Embryonic facial prominence (tissue), 1 donor: Measurements from ENCODE around the gene AGXT.
A peak's percentile ranks its signal among the peaks of the same experiment; 100 is the strongest.

ENCODE experiments used
- DNase-seq: peaks from one replicate; pipeline ENCODE4 v3.0.0-alpha.2; 2016; ENCODE audit errors: extremely low spot score

AGXT gene

DNA sequence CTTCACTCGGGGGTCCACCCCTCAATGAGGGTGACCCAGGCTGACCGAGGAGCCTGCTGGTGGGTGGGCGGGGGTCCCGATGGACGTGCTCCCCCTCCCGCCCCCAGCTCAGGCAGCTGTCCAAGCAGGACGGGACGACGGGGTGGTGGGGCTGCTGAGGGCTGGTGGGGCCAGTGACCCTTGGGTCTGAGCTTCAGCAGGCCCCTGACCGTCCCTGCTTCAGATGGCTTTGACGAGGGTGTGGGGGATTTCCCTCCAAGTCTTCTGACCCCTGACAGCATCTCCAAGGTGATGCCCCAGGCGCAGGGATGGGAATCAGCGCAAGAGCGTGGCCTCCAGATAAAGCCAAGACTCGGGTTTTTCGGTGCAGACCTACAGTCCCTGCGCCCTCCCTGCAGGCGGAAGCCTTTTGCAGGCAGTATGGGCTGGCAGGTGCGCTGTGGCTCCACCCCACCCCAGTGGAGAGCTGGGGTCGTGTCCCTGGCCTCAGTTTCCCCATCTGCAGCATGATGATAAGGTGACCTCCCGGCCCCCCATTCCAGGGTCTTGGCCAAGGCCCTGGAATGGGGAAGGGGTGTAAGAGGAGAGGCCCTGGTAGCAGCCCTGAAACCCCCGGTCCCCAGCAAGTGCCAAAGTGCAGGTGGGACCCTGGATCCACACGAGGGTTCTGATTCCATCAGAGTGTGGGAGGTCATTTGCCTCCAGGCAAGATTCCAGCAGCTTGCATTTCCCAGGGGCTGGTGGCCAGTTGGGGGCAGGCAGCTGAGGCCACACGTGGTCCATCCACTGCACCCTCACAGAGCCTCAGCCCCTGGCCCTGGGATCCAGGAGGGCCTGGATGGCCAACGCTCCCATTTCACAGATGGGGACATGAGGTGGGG lies 46.3 kb downstream of the AGXT start:
- DNase-seq: no peak

GRCh38 chr2:240915526-240916341 lies 47.1 kb downstream of the AGXT start:
- no peak for DNase-seq

GRCh38 chr2:240916571-240917008 lies 48.0 kb downstream of the AGXT start:
- DNase-seq: peak; percentile 34

DNA sequence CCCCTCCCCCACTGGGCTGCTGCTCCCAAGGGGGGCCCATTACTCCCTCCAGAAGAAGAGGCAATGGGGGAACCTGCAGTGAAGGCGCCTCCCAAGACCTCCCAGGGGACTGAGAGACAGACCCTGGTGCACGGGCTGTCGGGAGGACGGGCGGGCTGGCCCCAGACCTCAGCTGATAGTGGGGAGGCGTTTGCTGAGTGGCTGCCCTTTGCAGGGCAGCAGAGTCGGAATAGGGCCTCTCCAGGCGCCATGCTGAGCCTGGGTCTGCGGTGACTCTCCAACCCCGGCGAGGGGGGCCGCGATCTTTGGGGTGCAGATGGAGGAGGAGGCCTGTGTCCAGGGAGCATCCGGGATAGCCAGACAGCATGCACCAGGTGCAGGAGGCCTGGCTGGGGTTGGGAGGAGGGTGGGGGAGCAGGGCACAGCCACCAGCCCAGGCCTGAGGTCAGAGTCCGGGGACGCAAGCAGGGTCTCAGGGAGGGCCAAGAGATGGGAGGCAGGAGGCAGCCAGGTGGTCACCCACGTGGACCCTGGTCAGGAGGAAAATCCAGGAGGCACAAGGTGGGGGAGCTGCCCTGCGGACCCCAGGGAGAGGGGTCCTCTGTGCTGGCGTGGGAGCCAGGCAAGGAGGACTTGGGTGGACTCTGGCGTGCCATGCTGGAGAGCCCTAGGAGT lies 48.5 kb downstream of the AGXT start:
- no peak for DNase-seq

DNA sequence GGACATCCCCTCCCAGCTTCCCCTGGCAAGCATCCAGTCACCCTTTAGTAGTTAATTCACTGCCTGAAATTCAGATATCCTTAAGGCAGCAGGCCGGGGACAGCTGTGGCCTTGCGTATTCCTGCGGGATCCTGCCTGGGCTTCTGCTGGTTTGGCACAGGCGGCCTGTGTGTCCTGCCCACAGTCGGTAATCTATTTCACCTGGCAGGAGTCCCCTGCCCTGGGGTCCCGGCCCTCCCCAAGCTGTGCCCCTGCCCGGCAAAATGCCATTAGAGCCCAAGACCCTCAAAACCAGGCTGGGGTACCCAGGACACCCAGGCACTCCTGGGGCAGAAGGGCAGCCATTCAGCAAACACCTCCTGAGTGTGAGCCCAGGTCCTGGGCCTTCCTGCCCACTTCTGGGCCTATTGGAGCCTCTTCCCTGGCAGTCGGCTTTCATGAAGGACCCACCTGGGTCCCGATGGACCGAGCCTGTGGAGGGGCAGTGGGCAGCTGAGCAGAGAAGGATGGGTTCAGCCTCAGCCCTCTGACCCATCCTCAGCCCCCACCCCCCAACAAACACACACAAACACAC lies 49.1 kb downstream of the AGXT start:
- DNase-seq: no peak

- DNase-seq: no peak
Observed at GRCh38 chr2:240918258-240919091, 49.9 kb downstream of the AGXT start.

DNA sequence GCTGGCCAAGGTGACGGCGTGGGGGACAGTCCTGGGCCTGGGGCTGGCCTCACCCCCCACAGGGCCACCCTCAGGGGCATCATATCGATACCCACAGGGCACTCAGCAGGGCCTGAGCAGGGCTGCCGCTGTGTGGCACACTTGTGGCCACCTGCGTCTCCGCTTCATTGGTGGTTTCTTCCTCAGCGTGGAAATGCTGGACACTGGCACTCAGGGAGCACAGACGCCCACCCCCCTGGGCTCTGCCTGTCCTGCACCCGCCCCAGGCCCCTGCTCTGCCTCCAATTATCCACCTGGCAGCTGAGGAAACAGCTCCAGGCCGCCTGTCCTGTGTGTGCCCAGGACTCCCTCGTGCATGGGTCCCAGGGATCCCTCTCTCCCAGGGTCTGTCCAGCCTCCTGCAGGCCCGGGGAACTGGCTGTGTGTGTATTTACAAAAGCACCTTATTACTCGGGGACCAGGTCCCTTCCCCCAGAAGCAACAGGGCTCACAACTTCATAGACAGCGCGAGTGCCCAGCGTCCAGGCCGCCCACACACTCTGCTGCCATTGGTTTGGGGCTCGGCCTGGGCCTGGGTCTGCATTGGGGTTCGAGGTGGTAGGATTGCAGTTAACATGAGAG lies 50.6 kb downstream of the AGXT start:
- no peak for DNase-seq

DNA sequence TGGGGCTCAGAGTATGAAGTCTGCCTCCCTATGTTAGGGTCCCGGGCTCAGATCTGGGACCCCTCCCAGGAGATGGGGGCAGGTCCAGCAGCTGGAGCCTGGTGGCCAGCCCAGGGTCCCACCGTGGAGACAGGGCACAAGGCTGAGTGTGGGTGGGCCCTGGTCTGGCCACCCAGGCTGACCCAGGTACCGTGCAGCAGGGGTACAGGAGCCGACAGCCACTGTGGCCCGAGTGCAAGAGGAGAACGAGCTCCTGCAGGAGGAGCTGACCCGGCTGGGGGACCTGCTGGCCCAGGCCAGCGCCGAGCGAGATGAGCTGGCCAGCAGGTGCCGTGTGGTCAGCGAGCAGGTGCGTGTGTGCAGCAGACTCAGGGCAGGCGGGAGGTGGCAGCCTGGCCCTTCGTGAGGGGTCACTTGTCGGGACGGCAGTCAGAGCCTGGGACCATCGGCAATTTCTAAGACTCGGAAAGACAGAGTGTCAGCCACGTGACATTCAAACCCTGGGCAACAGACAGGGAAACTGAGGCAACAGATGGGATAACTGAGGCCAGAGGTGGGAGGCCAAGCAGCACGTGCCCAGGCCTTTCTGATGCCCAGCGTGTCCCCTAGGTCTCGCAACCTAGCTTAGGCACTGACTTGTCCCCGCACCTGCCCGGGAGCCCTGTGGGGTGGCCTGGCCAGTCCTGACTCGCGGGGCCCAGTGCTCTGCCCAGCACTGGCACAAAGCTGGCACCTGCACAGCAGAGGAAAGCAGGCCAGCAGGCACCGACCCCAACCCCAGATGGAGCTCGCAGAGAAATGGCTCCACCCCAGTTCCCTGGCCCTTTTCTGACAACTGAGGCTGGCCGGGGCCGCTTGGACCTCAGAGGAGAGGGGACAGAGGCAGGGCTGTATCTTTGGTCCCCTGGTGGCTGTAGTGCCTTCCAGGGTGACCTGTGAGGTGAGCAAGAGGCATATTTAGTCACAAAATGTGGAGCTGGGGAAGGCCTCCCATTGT lies 51.5 kb downstream of the AGXT start:
- DNase-seq: no peak

GRCh38 chr2:240920783-240921231 lies 52.2 kb downstream of the AGXT start:
- DNase-seq: no peak

GRCh38 chr2:240921311-240921994 lies 52.8 kb downstream of the AGXT start:
- no peak for DNase-seq

- DNase-seq: no peak
Observed at GRCh38 chr2:240921995-240922244, 53.3 kb downstream of the AGXT start.

DNA sequence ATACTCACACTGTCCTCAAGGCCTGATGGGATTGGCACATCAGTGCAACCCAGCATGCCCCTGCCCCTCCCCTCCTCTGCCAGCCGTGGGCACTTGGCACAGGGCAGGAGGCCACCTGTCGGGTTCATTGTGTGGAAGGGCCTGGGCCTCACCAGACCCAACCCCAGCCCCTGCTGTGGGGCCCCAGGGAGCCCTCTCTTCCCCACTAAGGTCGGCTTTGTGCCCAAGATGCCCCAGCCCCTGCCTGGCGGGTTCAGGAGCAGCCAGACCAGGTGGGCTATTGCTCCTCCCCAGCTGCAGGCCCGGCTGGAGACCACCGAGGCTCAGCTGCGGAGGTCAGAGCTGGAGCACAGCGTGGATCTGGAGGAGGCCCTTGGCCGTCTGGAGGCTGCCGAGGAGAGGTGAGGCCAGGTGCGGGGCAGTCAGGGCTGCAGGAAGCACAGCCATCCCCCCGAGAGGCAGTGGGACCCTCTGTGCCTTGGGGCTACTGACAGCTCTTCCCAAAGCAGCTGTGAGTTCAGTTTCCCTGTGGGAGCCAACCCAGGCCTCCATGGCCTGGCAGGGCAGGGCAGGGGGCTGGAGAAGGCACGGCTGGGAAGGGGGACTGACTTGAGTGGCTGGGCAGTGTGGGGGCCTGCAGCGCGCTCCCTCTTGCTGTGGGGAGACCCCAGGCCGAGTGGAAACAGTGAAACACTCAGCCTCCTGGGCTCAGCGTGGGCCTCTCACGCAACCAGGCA lies 53.8 kb downstream of the AGXT start:
- no peak for DNase-seq

GRCh38 chr2:240922982-240923537 lies 54.4 kb downstream of the AGXT start:
- DNase-seq: no peak

GRCh38 chr2:240925191-240925567 lies 56.6 kb downstream of the AGXT start:
- no peak for DNase-seq

DNA sequence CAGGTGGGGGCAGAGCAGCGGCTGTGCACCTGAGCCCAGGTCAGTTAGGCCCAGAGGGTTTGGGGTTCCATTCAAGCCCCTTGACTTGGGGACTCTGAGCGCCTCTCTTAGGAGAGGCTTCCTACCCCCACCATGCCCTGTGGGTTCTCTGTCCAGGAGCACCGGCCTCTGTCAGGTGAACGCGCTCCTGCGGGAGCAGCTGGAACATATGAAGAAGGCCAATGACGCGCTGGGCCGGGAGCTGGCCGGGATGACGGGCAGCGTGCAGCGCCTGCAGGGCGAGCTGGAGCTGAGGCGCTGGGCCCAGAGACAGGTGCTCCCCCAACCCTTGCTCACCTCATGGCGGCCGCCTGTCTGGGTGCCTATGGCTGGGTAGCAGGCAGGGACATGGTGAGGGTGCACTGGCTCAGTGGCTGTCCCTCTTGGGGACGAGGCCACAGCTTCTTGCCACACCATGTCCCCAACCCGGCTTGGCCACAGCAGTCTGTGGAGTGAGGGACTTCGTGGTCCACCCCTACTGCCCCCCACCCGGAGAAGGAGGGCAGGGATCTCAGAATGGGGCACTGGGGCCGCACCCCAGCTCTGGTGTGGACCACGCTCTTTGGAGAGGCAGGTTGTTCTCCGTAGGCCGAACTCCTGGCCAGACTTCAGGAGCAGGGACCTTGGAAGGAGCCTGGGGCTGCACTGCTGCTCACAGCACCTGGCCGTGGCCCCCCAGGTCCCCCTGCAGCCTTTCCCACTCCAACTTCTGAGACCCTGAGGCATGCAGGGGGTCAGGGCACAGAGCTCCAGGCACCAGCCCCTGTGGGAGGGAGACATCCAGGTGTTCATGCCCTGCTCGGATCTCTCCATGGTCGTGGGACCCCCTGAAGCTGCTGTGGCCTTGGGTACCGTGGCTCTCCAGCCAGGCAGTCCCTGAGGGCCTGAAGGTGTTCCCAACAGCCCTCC lies 57.2 kb downstream of the AGXT start:
- no peak for DNase-seq

- DNase-seq: no peak
Observed at GRCh38 chr2:240926516-240927389, 58.1 kb downstream of the AGXT start.
